Liver (tissue), 9 donors: ENCODE measurements around the gene THSD4. TPM values are rescaled to one million over a fixed set of nuclear protein-coding genes. Genes with fewer than 3 reads are reported as not detected.

Experiments used
- DNase-seq: peaks from one replicate; pipeline ENCODE4 v3.0.0-alpha.2; 2017; ENCODE audit warnings: low spot score
- H3K27ac ChIP-seq, 2 donors: one replicate each; pipeline ENCODE4 v1.7.0; 2013; ENCODE audit warnings: inconsistent platforms in 2 of 2, low read length in 2 of 2, control low read depth in 1 of 2, low read depth in 1 of 2, mild to moderate bottlenecking in 1 of 2
- H3K27me3 ChIP-seq, 4 donors: one replicate each; pipeline versions ENCODE4 v1.6.1 to v1.7.0; 2013; ENCODE audit warnings: low read length in 3 of 4, inconsistent platforms in 1 of 4, mild to moderate bottlenecking in 1 of 4, moderate library complexity in 1 of 4; ENCODE audit not compliant: control insufficient read depth in 4 of 4, insufficient read depth in 4 of 4
- H3K36me3 ChIP-seq, 4 donors: one replicate each; pipeline versions ENCODE4 v1.6.1 to v1.7.0; 2013; ENCODE audit warnings: low read length in 3 of 4, mild to moderate bottlenecking in 3 of 4, low read depth in 1 of 4, moderate library complexity in 1 of 4; ENCODE audit not compliant: control insufficient read depth in 4 of 4, insufficient read depth in 3 of 4
- H3K4me1 ChIP-seq, 4 donors: one replicate each; pipeline versions ENCODE4 v1.6.1 to v1.7.0; 2013; ENCODE audit warnings: low read length in 3 of 4, mild to moderate bottlenecking in 3 of 4, moderate library complexity in 1 of 4; ENCODE audit not compliant: control insufficient read depth in 4 of 4, insufficient read depth in 4 of 4
- H3K4me3 ChIP-seq, 3 donors: one replicate each; pipeline versions ENCODE4 v1.6.1 to v1.7.0; 2013; ENCODE audit warnings: low read length in 3 of 3, control low read depth in 1 of 3, low read depth in 1 of 3, mild to moderate bottlenecking in 1 of 3
- H3K9ac ChIP-seq, 2 donors: one replicate each; pipeline ENCODE4 v1.7.0; 2013; ENCODE audit warnings: low read length in 2 of 2, mild to moderate bottlenecking in 2 of 2, moderate library complexity in 2 of 2, control low read depth in 1 of 2, low read depth in 1 of 2
- H3K9me3 ChIP-seq, 4 donors: one replicate each; pipeline versions ENCODE4 v1.6.1 to v1.7.0; 2013; ENCODE audit warnings: low read length in 3 of 4; ENCODE audit not compliant: control insufficient read depth in 4 of 4
- ATF3 ChIP-seq: IDR thresholded peaks from 2 replicates; pipeline ENCODE4 v1.6.1; 2016; ENCODE audit warnings: antibody characterized with exemption
- CTCF ChIP-seq: fragments of 150-350 bp; IDR thresholded peaks from 2 replicates; pipeline ENCODE4 v1.5.1; 2017; ENCODE audit warnings: improper control_type of control experiment, low read depth, low read length; ENCODE audit not compliant: missing input control
- EGR1 ChIP-seq, 2 donors: IDR thresholded peaks; 2 replicates each; pipeline ENCODE4 v1.6.1; 2016 to 2018; ENCODE audit warnings: antibody characterized with exemption in 2 of 2, low read depth in 2 of 2
- FOXA1 ChIP-seq: IDR thresholded peaks from 2 replicates; pipeline ENCODE4 v1.6.1; 2016; ENCODE audit warnings: antibody characterized with exemption
- FOXA2 ChIP-seq: IDR thresholded peaks from 2 replicates; pipeline ENCODE4 v1.6.1; 2016; ENCODE audit warnings: antibody characterized with exemption
- HNF4A ChIP-seq, 2 donors: conservative IDR thresholded peaks; 2 replicates each; pipeline ENCODE4 v1.6.1; 2016; ENCODE audit warnings: antibody characterized with exemption in 2 of 2, mild to moderate bottlenecking in 2 of 2
- HNF4G ChIP-seq: IDR thresholded peaks from 2 replicates; pipeline ENCODE4 v1.6.1; 2016; ENCODE audit warnings: antibody characterized with exemption
- JUND ChIP-seq, 2 donors: IDR thresholded peaks; 2 replicates each; pipeline ENCODE4 v1.6.1; 2016; ENCODE audit warnings: antibody characterized with exemption in 2 of 2
- RAD21 ChIP-seq, 2 donors: IDR thresholded peaks; 2 replicates each; pipeline ENCODE4 v1.6.1; 2016; ENCODE audit warnings: antibody characterized with exemption in 2 of 2, mild to moderate bottlenecking in 2 of 2
- REST ChIP-seq: IDR thresholded peaks from 2 replicates; pipeline ENCODE4 v1.6.1; 2016; ENCODE audit warnings: antibody characterized with exemption, mild to moderate bottlenecking
- RXRA ChIP-seq, 2 donors: IDR thresholded peaks; 2 replicates each; pipeline ENCODE4 v1.6.1; 2017 to 2018; ENCODE audit warnings: antibody characterized with exemption in 2 of 2, mild to moderate bottlenecking in 1 of 2
- SP1 ChIP-seq: IDR thresholded peaks from 2 replicates; pipeline ENCODE4 v1.6.1; 2018; ENCODE audit warnings: antibody characterized with exemption, mild to moderate bottlenecking
- TAF1 ChIP-seq: conservative IDR thresholded peaks from 2 replicates; pipeline ENCODE4 v1.6.1; 2016; ENCODE audit warnings: antibody characterized with exemption, mild to moderate bottlenecking
- YY1 ChIP-seq: IDR thresholded peaks from 2 replicates; pipeline ENCODE4 v1.6.1; 2016; ENCODE audit warnings: antibody characterized with exemption, mild to moderate bottlenecking
- ZBTB33 ChIP-seq: IDR thresholded peaks from 2 replicates; pipeline ENCODE4 v1.6.1; 2016; ENCODE audit warnings: antibody characterized with exemption
- WGBS: extraction: QIAGEN DNeasy Blood & Tissue Kit; methylation state at CpG from one replicate; pipeline ENCODE4 v1.1.7; 2013; 5-methylcytosine and 5-hydroxymethylcytosine counted together
- polyA plus RNA-seq, 2 donors: library from polyadenylated mRNA; stranded (reverse) in 1 of 2; unstranded in 1 of 2; fragments of 200-250 nt in 1 of 2; fragments of >200 nt in 1 of 2; fragmentation: Nextera tagmentation in 1 of 2; extraction: Ambion mirVana in 1 of 2; gene quantifications; one replicate each; pipeline versions ENCODE4 v1.2.1 to v1.2.3, GENCODE V29; 2013 to 2015
- total RNA-seq, 2 donors: library from RNA; depleted of rRNA; stranded (reverse); fragments of >200 nt; gene quantifications; one replicate each; pipeline ENCODE4 v1.2.3, GENCODE V29; 2014
- donor health status: healthy.
- donor health status: healthy.
- donor health status: healthy.
- donor health status: healthy.
- donor health status: healthy.

The THSD4 gene
- total and polyA plus RNA-seq, 4 donors = 0.23 to 11.5 (median 1.9) TPM

- Histone ChIP-seq H3K9ac (no peak overlapping the region), H3K9me3 (no peaks in the 10 kb centered on the region), H3K27ac (no peak overlapping the region), H3K4me3 (no peak overlapping the region), H3K27me3 (no peaks in the 10 kb centered on the region), H3K36me3 (no peaks in the 10 kb centered on the region), H3K4me1 (peaks cover 0 to 27% (median 25%) of the 10 kb centered on the region in 4 donors)
- TF ChIP-seq RXRA (IDR thresholded peaks at IDR 0.05) = no peak
- peak; percentile 17 to 28 for TF ChIP-seq HNF4A (conservative IDR thresholded peaks at IDR 0.05)
- WGBS = 80% methylated on average over 6 of the region's 6 CpGs
- DNase-seq = no peak
These were observed 295.1 kb downstream of the THSD4 start for GRCh38 chr15:71410347-71410746.

GRCh38 chr15:71411538-71412482, 296.5 kb downstream of the THSD4 start:
- no peaks in the 10 kb centered on the region for H3K36me3 ChIP-seq
- H3K4me3 ChIP-seq = no peak overlapping the region
- H3K9ac ChIP-seq = no peak overlapping the region
- H3K4me1 ChIP-seq = peaks cover 0 to 30% (median 25%) of the 10 kb centered on the region in 4 donors
- TF ChIP-seq SP1 (peak; percentile 14), FOXA1 (no peak), REST (no peak), RXRA (IDR thresholded peaks at IDR 0.05) (no peak), TAF1 (no peak)
- no peak for DNase-seq
- 79% methylated on average over 16 of the region's 16 CpGs for WGBS
- H3K27me3 ChIP-seq = no peaks in the 10 kb centered on the region
- no peak overlapping the region for H3K27ac ChIP-seq
- H3K9me3 ChIP-seq = no peaks in the 10 kb centered on the region

GRCh38 chr15:71413419-71413818, 298.1 kb downstream of the THSD4 start:
- Histone ChIP-seq H3K4me3 (no peak overlapping the region), H3K9me3 (no peaks in the 10 kb centered on the region), H3K27me3 (no peaks in the 10 kb centered on the region), H3K4me1 (peaks cover 0 to 30% (median 25%) of the 10 kb centered on the region in 4 donors), H3K27ac (no peak overlapping the region), H3K36me3 (no peaks in the 10 kb centered on the region), H3K9ac (no peak overlapping the region)
- no peak for DNase-seq
- 88% methylated on average over 3 of the region's 3 CpGs for WGBS
- TF ChIP-seq ATF3 (no peak), EGR1 (IDR thresholded peaks at IDR 0.05; ENCODE audit: low read depth in 2 of 2) (no peak), FOXA2 (no peak), ZBTB33 (no peak), HNF4A (conservative IDR thresholded peaks at IDR 0.05) (no peak), REST (no peak), JUND (IDR thresholded peaks at IDR 0.05) (no peak), TAF1 (no peak), FOXA1 (no peak), CTCF (no peak), HNF4G (no peak), RAD21 (IDR thresholded peaks at IDR 0.05) (no peak), YY1 (no peak)
